OCI-LY7 (cell line): Measurements from ENCODE around the gene NKAIN2.
"Not testable (repeated sequence)": the region's sequence is repeated elsewhere in the genome, so short reads cannot be mapped to it uniquely, and the experiment has no call there.

Experiments
- CTCF ChIP-seq: fragments of 200-600 bp; sonication (generic); conservative IDR thresholded peaks from 2 replicates; pipeline ENCODE4 v1.5.1; 2014; ENCODE audit warnings: mild to moderate bottlenecking, antibody characterized with exemption, low read length, moderate library complexity, mixed read lengths
- EZH2phosphoT487 ChIP-seq: fragments of 200-600 bp; sonication (generic); IDR thresholded peaks from 2 replicates; pipeline ENCODE4 v1.6.1; 2018; ENCODE audit warnings: low read depth, borderline replicate concordance, mild to moderate bottlenecking, mixed run types, antibody characterized with exemption, low read length, moderate library complexity, mixed read lengths

GRCh38 chr6:124167249-124167648 lies 363.6 kb downstream of the NKAIN2 start:
- not testable (repeated sequence) for TF ChIP-seq CTCF, EZH2phosphoT487
